IMR-90 (cell line): ENCODE measurements around the gene ZNF800. TPM values are rescaled to one million over a fixed set of nuclear protein-coding genes. Genes with fewer than 3 reads are reported as not detected.

ENCODE experiments used
- ATAC-seq: fragments of 200-7000 bp; cut with Tn5 transposase; 2 replicates; pipeline ENCODE4 v1.9.1; 2020; ENCODE audit warnings: low read depth, mild to moderate bottlenecking, moderate library complexity
- BruUV-seq: library from RNA; stranded (reverse); fragments of 400-500 nt; replicated peaks from 2 replicates; lab custom pipeline; 2021; lab: Mats Ljungman, UMichigan
- CTCF ChIA-PET: fragments of 300-600 bp; formaldehyde crosslinking; extraction: SDS; loops from one replicate; lab custom pipeline; 2021; ENCODE audit warnings: antibody characterized with exemption; lab: Yijun Ruan, JAX
- POLR2A ChIA-PET: fragments of 300-600 bp; sonication (Branson Sonifier 250); formaldehyde crosslinking; loops from one replicate; lab custom pipeline; 2022; ENCODE audit warnings: antibody characterized with exemption; ENCODE audit not compliant: unreplicated experiment; lab: Charles Lee
- DNase-seq: peaks from one replicate; pipeline ENCODE4 v3.0.0; 2013
- H2AFZ ChIP-seq: replicated peaks from 2 replicates; pipeline ENCODE3; 2013; ENCODE audit warnings: low read length, mild to moderate bottlenecking; ENCODE audit not compliant: poor library complexity
- H2AK5ac ChIP-seq: 2 replicates; pipeline ENCODE4 v1.6.1; 2013; ENCODE audit warnings: low read depth, low read length, inconsistent platforms
- H2AK9ac ChIP-seq: replicated peaks from 2 replicates; pipeline ENCODE3; 2013; ENCODE audit warnings: mild to moderate bottlenecking, low read depth, low read length, moderate library complexity; ENCODE audit not compliant: poor library complexity
- H2BK120ac ChIP-seq: 2 replicates; pipeline ENCODE4 v1.6.1; 2013; ENCODE audit warnings: low read depth, low read length, inconsistent platforms
- H2BK15ac ChIP-seq: 3 replicates; pipeline ENCODE4 v1.6.1; 2013; ENCODE audit warnings: low read depth, low read length, inconsistent platforms
- H2BK20ac ChIP-seq: 2 replicates; pipeline ENCODE4 v1.6.1; 2013; ENCODE audit warnings: low read depth, mild to moderate bottlenecking, inconsistent platforms, low read length, moderate library complexity
- H2BK5ac ChIP-seq: 2 replicates; pipeline ENCODE4 v1.6.1; 2013; ENCODE audit warnings: mild to moderate bottlenecking, low read depth, low read length, inconsistent platforms; ENCODE audit not compliant: poor library complexity, severe bottlenecking
- H3K14ac ChIP-seq: replicated peaks from 2 replicates; pipeline ENCODE4 v1.6.1; 2013; ENCODE audit warnings: low read depth, low read length, inconsistent platforms
- H3K18ac ChIP-seq: 2 replicates; pipeline ENCODE4 v1.6.1; 2013; ENCODE audit warnings: low read depth, low read length, control low read depth
- H3K23ac ChIP-seq: 2 replicates; pipeline ENCODE4 v1.6.1; 2013; ENCODE audit warnings: low read depth, low read length, inconsistent platforms
- H3K27ac ChIP-seq: 2 replicates; pipeline ENCODE4 v1.5.1; 2013; ENCODE audit warnings: mild to moderate bottlenecking, control low read depth, low read length; ENCODE audit not compliant: insufficient read depth
- H3K27me3 ChIP-seq: 2 replicates; pipeline ENCODE4 v1.6.1; 2013; ENCODE audit warnings: low read length; ENCODE audit not compliant: control insufficient read depth, insufficient read depth
- H3K36me3 ChIP-seq: 2 replicates; pipeline ENCODE4 v1.6.1; 2013; ENCODE audit warnings: low read length, mixed read lengths; ENCODE audit not compliant: control insufficient read depth, insufficient read depth
- H3K4ac ChIP-seq: 2 replicates; pipeline ENCODE4 v1.6.1; 2013; ENCODE audit warnings: low read depth, low read length, inconsistent platforms
- H3K4me1 ChIP-seq: 2 replicates; pipeline ENCODE4 v1.6.1; 2013; ENCODE audit warnings: low read length, mixed read lengths; ENCODE audit not compliant: control insufficient read depth, insufficient read depth
- H3K4me2 ChIP-seq: 2 replicates; pipeline ENCODE4 v1.6.1; 2013; ENCODE audit warnings: low read depth, mild to moderate bottlenecking, control low read depth, low read length, moderate library complexity
- H3K4me3 ChIP-seq: 2 replicates; pipeline ENCODE4 v1.5.1; 2013; ENCODE audit warnings: low read depth, mild to moderate bottlenecking, control low read depth, low read length, moderate library complexity; ENCODE audit not compliant: insufficient read depth
- H3K56ac ChIP-seq: 2 replicates; pipeline ENCODE4 v1.6.1; 2013; ENCODE audit warnings: low read length, inconsistent platforms; ENCODE audit not compliant: insufficient read depth; ENCODE audit errors: extremely low read depth
- H3K79me1 ChIP-seq, 2 experiments: 2 replicates each; pipeline ENCODE4 v1.6.1; 2013; ENCODE audit warnings: low read length in 2 of 2, inconsistent platforms in 1 of 2, low read depth in 1 of 2
- H3K9ac ChIP-seq: 2 replicates; pipeline ENCODE4 v1.6.1; 2013; ENCODE audit warnings: low read depth, low read length, control low read depth
- H3K9me1 ChIP-seq: 2 replicates; pipeline ENCODE4 v1.6.1; 2013; ENCODE audit warnings: low read length, inconsistent platforms; ENCODE audit not compliant: insufficient read depth
- H3K9me3 ChIP-seq: 2 replicates; pipeline ENCODE4 v1.6.1; 2013; ENCODE audit warnings: low read length; ENCODE audit not compliant: control insufficient read depth, insufficient read depth
- H4K20me1 ChIP-seq: 2 replicates; pipeline ENCODE4 v1.6.1; 2013; ENCODE audit warnings: low read length, inconsistent platforms; ENCODE audit not compliant: insufficient read depth
- H4K5ac ChIP-seq: 2 replicates; pipeline ENCODE4 v1.6.1; 2013; ENCODE audit warnings: mild to moderate bottlenecking, low read depth, low read length, control low read depth
- H4K8ac ChIP-seq, 2 experiments: 2 replicates each; pipeline ENCODE4 v1.6.1; 2013; ENCODE audit warnings: low read depth in 2 of 2, low read length in 2 of 2, control low read depth in 1 of 2, inconsistent platforms in 1 of 2
- H4K91ac ChIP-seq: 2 replicates; pipeline ENCODE4 v1.6.1; 2013; ENCODE audit warnings: low read depth, low read length, inconsistent platforms; ENCODE audit not compliant: insufficient read depth
- BHLHE40 ChIP-seq: fragments of 150-350 bp; IDR thresholded peaks from 2 replicates; pipeline ENCODE4 v1.6.1; 2016; ENCODE audit warnings: mild to moderate bottlenecking, low read depth, low read length
- CEBPB ChIP-seq: IDR thresholded peaks from 2 replicates; pipeline ENCODE4 v1.6.1; 2012; ENCODE audit warnings: low read depth, low read length, improper control_type of control experiment
- CHD1 ChIP-seq: IDR thresholded peaks from 2 replicates; pipeline ENCODE4 v1.6.1; 2012; ENCODE audit warnings: low read depth, low read length, improper control_type of control experiment
- CTCF ChIP-seq: conservative IDR thresholded peaks from 2 replicates; pipeline ENCODE4 v1.5.1; 2012; ENCODE audit warnings: mild to moderate bottlenecking, low read depth, low read length, improper control_type of control experiment
- ELK1 ChIP-seq: fragments of 150-350 bp; IDR thresholded peaks from 2 replicates; pipeline ENCODE4 v1.6.1; 2016; ENCODE audit warnings: low read depth, mild to moderate bottlenecking, low read length, moderate library complexity, borderline replicate concordance
- FOS ChIP-seq: fragments of 150-350 bp; IDR thresholded peaks from 2 replicates; pipeline ENCODE4 v1.6.1; 2016; ENCODE audit warnings: low read depth, low read length
- MAFK ChIP-seq: IDR thresholded peaks from 2 replicates; pipeline ENCODE4 v1.6.1; 2012; ENCODE audit warnings: low read depth, low read length, improper control_type of control experiment
- MAZ ChIP-seq: IDR thresholded peaks from 2 replicates; pipeline ENCODE4 v1.6.1; 2012; ENCODE audit warnings: low read depth, mild to moderate bottlenecking, low read length, improper control_type of control experiment, moderate library complexity, borderline replicate concordance
- MXI1 ChIP-seq: IDR thresholded peaks from 2 replicates; pipeline ENCODE4 v1.6.1; 2012; ENCODE audit warnings: low read depth, mild to moderate bottlenecking, low read length, moderate library complexity, borderline replicate concordance
- NFE2L2 ChIP-seq: fragments of 150-350 bp; IDR thresholded peaks from 2 replicates; pipeline ENCODE4 v1.6.1; 2016; ENCODE audit warnings: low read depth, mild to moderate bottlenecking, low read length
- POLR2A ChIP-seq: IDR thresholded peaks from 2 replicates; pipeline ENCODE4 v1.6.1; 2012; ENCODE audit warnings: mild to moderate bottlenecking, low read depth, low read length
- RAD21 ChIP-seq: IDR thresholded peaks from 2 replicates; pipeline ENCODE4 v1.6.1; 2012; ENCODE audit warnings: low read length, improper control_type of control experiment
- RCOR1 ChIP-seq: IDR thresholded peaks from 2 replicates; pipeline ENCODE4 v1.6.1; 2012; ENCODE audit warnings: mild to moderate bottlenecking, low read length, improper control_type of control experiment; ENCODE audit not compliant: insufficient replicate concordance
- RFX5 ChIP-seq: IDR thresholded peaks from 2 replicates; pipeline ENCODE4 v1.8.0; 2012; ENCODE audit warnings: low read depth, mild to moderate bottlenecking, low read length, moderate library complexity
- SMC3 ChIP-seq: fragments of 150-350 bp; IDR thresholded peaks from 2 replicates; pipeline ENCODE4 v1.6.1; 2016; ENCODE audit warnings: low read depth, mild to moderate bottlenecking, antibody characterized with exemption, low read length, moderate library complexity
- USF2 ChIP-seq: fragments of 150-350 bp; IDR thresholded peaks from 2 replicates; pipeline ENCODE4 v1.6.1; 2017; ENCODE audit warnings: mild to moderate bottlenecking, antibody characterized with exemption, low read length, low read depth
- WGBS, 2 experiments: methylation state at CpG; one replicate each; pipeline versions ENCODE4 v1.1.5 to v1.1.7; 2013; ENCODE audit warnings: missing lambda C conversion rate in 2 of 2; ENCODE audit not compliant: insufficient read length in 1 of 2; ENCODE audit errors: extremely low coverage in 2 of 2; 5-methylcytosine and 5-hydroxymethylcytosine counted together
- dilution Hi-C: fragments of 300-500 bp; cut with HindIII; formaldehyde crosslinking; loops from one replicate; pipeline ENCODE4 v1.14.3; 2018; ENCODE audit warnings: low sequenced_read_pairs; ENCODE audit not compliant: unreplicated experiment
- in situ Hi-C: fragments of 300-500 bp; cut with MboI; formaldehyde crosslinking; loops from 3 replicates; pipeline ENCODE4 v1.14.3; 2019; ENCODE audit warnings: low sequenced_read_pairs, inconsistent platforms, mixed read lengths
- intact Hi-C: fragments of 100-400 bp; cut with micrococcal nuclease; formaldehyde crosslinking; loops from 2 replicates; pipeline ENCODE4 v1.10.0; 2022
- polyA plus RNA-seq, 3 experiments: library from polyadenylated mRNA; depleted of rRNA; stranded (reverse); fragments of >200 nt; gene quantifications; 2 replicates each; pipeline ENCODE4 v1.2.3, GENCODE V29; 2012; ENCODE audit warnings: low replicate concordance in 1 of 3
- total RNA-seq: library from RNA; depleted of rRNA; stranded (reverse); fragments of >200 nt; gene quantifications from 2 replicates; pipeline ENCODE4 v1.2.3, GENCODE V29; 2012

ZNF800 gene
- total and polyA plus RNA-seq, 2 of the 4 experiments (the other 2 are of a cell fraction), result 6.9 to 13.1 TPM

- dilution Hi-C loops (no loop called here), in situ Hi-C loops (no loop called here), intact Hi-C loops (no loop called here)
- Histone ChIP-seq H3K79me1 (no peaks in the 10 kb centered on the region; a peak in 2 of 4 replicates), H4K5ac (no peak overlapping the region), H3K23ac (no peak overlapping the region), H3K18ac (no peak overlapping the region), H2AFZ (no peak overlapping the region), H3K4me1 (no peaks in the 10 kb centered on the region), H2BK120ac (no peak overlapping the region), H3K27me3 (no peaks in the 10 kb centered on the region), H3K14ac (no peak overlapping the region), H4K8ac (no peak overlapping the region), H3K9ac (no peak overlapping the region), H4K91ac (no peak overlapping the region), H3K27ac (no peak overlapping the region), H2AK5ac (no peak overlapping the region), H3K4ac (no peak overlapping the region), H2AK9ac (no peak overlapping the region), H4K20me1 (no peaks in the 10 kb centered on the region), H3K36me3 (peaks cover 1% of the 10 kb centered on the region; the same call in 1 of the 2 replicates), H3K4me3 (no peak overlapping the region), H2BK15ac (no peak overlapping the region), H3K9me3 (no peaks in the 10 kb centered on the region), H2BK5ac (no peak overlapping the region), H2BK20ac (no peak overlapping the region), H3K56ac (no peak overlapping the region), H3K9me1 (peaks cover 4% of the 10 kb centered on the region; the same call in 1 of the 2 replicates), H3K4me2 (no peak overlapping the region)
- BruUV-seq, result no TSS peak
- no CpG with 5 or more reads among the region's 3 CpGs for WGBS, 2 experiments
- ATAC-seq (no peak), DNase-seq (no peak)
- TF ChIP-seq CEBPB (no peak), USF2 (no peak), BHLHE40 (no peak), RFX5 (no peak), CTCF (no peak), RCOR1 (no peak), MAZ (no peak), ELK1 (no peak), FOS (no peak), CHD1 (no peak), MAFK (no peak), SMC3 (no peak), RAD21 (no peak), POLR2A (no peak), MXI1 (no peak), NFE2L2 (no peak)
- POLR2A ChIA-PET, result no interaction called here
- CTCF ChIA-PET, result no interaction called here
These were observed 41.9 kb downstream of the ZNF800 start for GRCh38 chr7:127350586-127350985.
